ENCODE measurements around the gene STXBP6.

STXBP6 gene

GRCh38 chr14:24925771-24926374 lies 124.1 kb downstream of the STXBP6 start:
- Mint-ChIP-seq H3K27ac (no peak overlapping the region), H3K9me3 (no peaks in the 10 kb centered on the region), H3K27me3 (peaks cover 7% of the 10 kb centered on the region), H3K4me3 (no peak overlapping the region), H3K4me1 (no peaks in the 10 kb centered on the region), H3K36me3 (ENCODE audit: low read depth) (no peaks in the 10 kb centered on the region)
- DNase-seq: no peak
- ATAC-seq: no peak

DNA sequence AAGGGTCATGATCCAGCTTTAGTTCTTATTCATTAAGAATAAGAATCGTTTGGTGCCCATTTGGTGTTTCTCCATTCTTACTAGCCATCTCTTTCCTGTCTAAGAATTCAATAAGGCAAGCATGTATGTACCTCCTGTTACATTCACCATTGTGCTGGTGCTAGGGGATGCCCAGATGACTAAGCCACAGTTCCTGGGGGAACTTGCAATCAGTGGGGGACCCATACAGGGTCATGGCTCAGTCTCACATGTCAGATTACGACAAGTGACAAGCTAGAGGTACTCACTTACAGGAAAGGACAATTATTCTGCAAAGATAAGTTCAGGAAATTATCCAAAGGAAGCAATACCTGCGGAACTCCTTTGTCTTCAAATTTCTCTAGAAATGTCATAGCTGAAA lies 125.4 kb downstream of the STXBP6 start:
- Mint-ChIP-seq H3K27ac (no peak overlapping the region), H3K4me3 (no peak overlapping the region), H3K9me3 (no peaks in the 10 kb centered on the region), H3K36me3 (ENCODE audit: low read depth) (no peaks in the 10 kb centered on the region), H3K4me1 (no peaks in the 10 kb centered on the region), H3K27me3 (peaks cover 7% of the 10 kb centered on the region)
- DNase-seq (no peak), ATAC-seq (no peak)

DNA sequence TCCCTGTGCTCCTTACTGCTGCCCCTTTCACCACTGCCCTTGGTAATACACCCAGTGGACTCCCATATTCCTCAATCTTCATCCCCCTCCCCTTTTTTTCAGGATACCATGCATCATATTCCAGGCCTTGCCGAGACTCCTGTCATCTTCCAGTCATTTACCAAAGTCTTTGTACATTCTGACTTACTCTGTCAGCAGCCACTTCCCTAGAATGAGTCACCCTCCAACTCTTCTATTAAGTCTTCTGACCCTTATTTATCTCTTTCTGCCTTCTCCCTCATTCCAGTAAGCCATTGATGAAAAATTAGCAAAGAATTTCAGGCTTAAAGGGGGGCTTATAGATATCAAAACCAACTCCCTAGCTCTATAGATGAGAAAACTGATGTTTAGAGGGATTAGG lies 128.0 kb downstream of the STXBP6 start:
- DNase-seq (no peak), ATAC-seq (no peak)
- H3K36me3 Mint-ChIP-seq (ENCODE audit: low read depth): no peaks in the 10 kb centered on the region
- peaks cover 7% of the 10 kb centered on the region for H3K27me3 Mint-ChIP-seq
- no peak overlapping the region for H3K27ac Mint-ChIP-seq
- no peak overlapping the region for H3K4me3 Mint-ChIP-seq
- no peaks in the 10 kb centered on the region for H3K9me3 Mint-ChIP-seq
- H3K4me1 Mint-ChIP-seq: no peaks in the 10 kb centered on the region

DNA sequence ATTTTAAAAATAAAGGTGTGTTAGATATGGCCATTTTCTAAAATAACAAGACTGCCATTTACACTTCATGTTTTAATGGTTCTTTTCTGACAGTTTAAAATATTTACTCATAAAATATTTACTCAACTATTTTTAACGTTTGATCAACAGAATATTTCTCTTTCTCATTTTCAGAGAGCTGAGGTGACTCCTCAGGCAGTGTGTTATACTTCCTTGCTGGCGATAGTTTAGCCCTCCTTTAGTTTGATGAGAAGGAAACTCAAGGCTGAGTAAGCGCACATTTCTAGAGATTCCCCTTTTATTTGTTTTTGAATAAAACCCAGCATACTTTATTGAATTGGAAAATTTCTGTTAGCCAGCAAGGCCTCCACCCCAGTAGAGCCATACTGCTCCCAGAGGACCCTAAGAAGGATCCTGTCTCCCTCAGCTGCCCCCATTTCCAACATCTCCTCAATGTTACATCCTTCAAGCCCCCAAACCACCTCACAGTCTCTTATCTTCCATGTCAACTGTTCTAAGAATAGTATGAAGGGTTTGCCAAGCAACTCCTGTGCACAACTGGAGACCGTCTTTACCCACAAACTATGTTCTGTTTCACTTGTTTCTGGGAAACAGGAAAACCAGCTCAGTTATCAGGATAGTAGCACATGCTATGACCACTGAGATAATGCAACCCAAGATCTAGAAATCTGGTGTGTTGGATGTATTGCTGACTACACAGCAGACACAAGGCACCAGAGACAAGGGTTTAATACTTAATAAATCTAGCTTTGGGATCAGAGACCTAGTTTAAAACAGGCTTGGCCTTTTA lies 129.5 kb downstream of the STXBP6 start:
- Mint-ChIP-seq H3K27me3 (peaks cover 5% of the 10 kb centered on the region), H3K4me1 (no peaks in the 10 kb centered on the region), H3K36me3 (ENCODE audit: low read depth) (no peaks in the 10 kb centered on the region), H3K4me3 (no peak overlapping the region), H3K9me3 (no peaks in the 10 kb centered on the region), H3K27ac (no peak overlapping the region)
- DNase-seq (no peak), ATAC-seq (no peak)

GRCh38 chr14:24918822-24919221 lies 131.1 kb downstream of the STXBP6 start:
- DNase-seq (no peak), ATAC-seq (no peak)
- Mint-ChIP-seq H3K9me3 (no peaks in the 10 kb centered on the region), H3K4me3 (no peak overlapping the region), H3K27me3 (peaks cover 5% of the 10 kb centered on the region), H3K27ac (no peak overlapping the region), H3K4me1 (no peaks in the 10 kb centered on the region), H3K36me3 (ENCODE audit: low read depth) (no peaks in the 10 kb centered on the region)

- no peaks in the 10 kb centered on the region for H3K36me3 Mint-ChIP-seq (ENCODE audit: low read depth)
- no peak for ATAC-seq
- no peak overlapping the region for H3K4me3 Mint-ChIP-seq
Observed at GRCh38 chr14:24915958-24916595, 133.9 kb downstream of the STXBP6 start.

GRCh38 chr14:24915403-24915921 lies 134.5 kb downstream of the STXBP6 start:
- Mint-ChIP-seq H3K27me3 (peaks cover 5% of the 10 kb centered on the region), H3K4me1 (no peaks in the 10 kb centered on the region), H3K27ac (no peak overlapping the region), H3K36me3 (ENCODE audit: low read depth) (no peaks in the 10 kb centered on the region), H3K4me3 (no peak overlapping the region), H3K9me3 (no peaks in the 10 kb centered on the region)
- DNase-seq (no peak), ATAC-seq (no peak)

More at GRCh38 chr14:24915958-24916595, 133.9 kb downstream of the STXBP6 start:
- Mint-ChIP-seq H3K27me3 (peaks cover 3% of the 10 kb centered on the region), H3K27ac (no peak overlapping the region), H3K9me3 (no peaks in the 10 kb centered on the region), H3K4me1 (no peaks in the 10 kb centered on the region)
- no peak for DNase-seq

- no peaks in the 10 kb centered on the region for H3K4me1 Mint-ChIP-seq
- peaks cover 6% of the 10 kb centered on the region for H3K27me3 Mint-ChIP-seq
- DNase-seq (no peak), ATAC-seq (no peak)
- H3K36me3 Mint-ChIP-seq (ENCODE audit: low read depth): no peaks in the 10 kb centered on the region
- H3K9me3 Mint-ChIP-seq: no peaks in the 10 kb centered on the region
- no peak overlapping the region for H3K4me3 Mint-ChIP-seq
- H3K27ac Mint-ChIP-seq: no peak overlapping the region
Observed at GRCh38 chr14:24913746-24914145, 136.2 kb downstream of the STXBP6 start.

DNA sequence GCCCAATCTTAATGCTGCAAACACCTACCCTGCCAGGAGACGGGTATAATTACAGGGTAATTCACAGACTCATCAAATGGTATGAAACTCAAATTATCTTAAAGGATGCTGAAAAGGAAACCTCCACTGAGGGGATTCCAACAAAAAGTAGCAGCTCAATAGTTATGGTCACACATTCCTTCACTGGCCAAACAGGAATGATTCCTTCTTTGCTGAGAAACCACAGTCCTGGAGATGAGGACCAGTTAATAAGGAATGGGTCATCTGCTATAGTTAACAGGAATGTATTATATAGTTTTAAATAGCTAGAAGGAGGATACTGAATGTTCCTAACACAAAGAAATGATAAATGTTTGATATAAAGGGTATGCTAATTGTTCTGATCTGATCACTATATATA lies 136.9 kb downstream of the STXBP6 start:
- ATAC-seq (no peak), DNase-seq (no peak)
- Mint-ChIP-seq H3K27ac (no peak overlapping the region), H3K27me3 (peaks cover 6% of the 10 kb centered on the region), H3K4me3 (no peak overlapping the region), H3K9me3 (no peaks in the 10 kb centered on the region), H3K36me3 (ENCODE audit: low read depth) (no peaks in the 10 kb centered on the region), H3K4me1 (no peaks in the 10 kb centered on the region)

- Mint-ChIP-seq H3K36me3 (ENCODE audit: low read depth) (no peaks in the 10 kb centered on the region), H3K27ac (no peak overlapping the region), H3K9me3 (no peaks in the 10 kb centered on the region), H3K4me3 (no peak overlapping the region), H3K4me1 (no peaks in the 10 kb centered on the region), H3K27me3 (peaks cover 7% of the 10 kb centered on the region)
- ATAC-seq (no peak), DNase-seq (no peak)
Observed at GRCh38 chr14:24911324-24912109, 138.4 kb downstream of the STXBP6 start.

- Mint-ChIP-seq H3K9me3 (no peaks in the 10 kb centered on the region), H3K27ac (no peak overlapping the region), H3K4me1 (no peaks in the 10 kb centered on the region), H3K4me3 (no peak overlapping the region), H3K36me3 (ENCODE audit: low read depth) (no peaks in the 10 kb centered on the region), H3K27me3 (peaks cover 7% of the 10 kb centered on the region)
- ATAC-seq (no peak), DNase-seq (no peak)
Observed at GRCh38 chr14:24910408-24910986, 139.4 kb downstream of the STXBP6 start.

DNA sequence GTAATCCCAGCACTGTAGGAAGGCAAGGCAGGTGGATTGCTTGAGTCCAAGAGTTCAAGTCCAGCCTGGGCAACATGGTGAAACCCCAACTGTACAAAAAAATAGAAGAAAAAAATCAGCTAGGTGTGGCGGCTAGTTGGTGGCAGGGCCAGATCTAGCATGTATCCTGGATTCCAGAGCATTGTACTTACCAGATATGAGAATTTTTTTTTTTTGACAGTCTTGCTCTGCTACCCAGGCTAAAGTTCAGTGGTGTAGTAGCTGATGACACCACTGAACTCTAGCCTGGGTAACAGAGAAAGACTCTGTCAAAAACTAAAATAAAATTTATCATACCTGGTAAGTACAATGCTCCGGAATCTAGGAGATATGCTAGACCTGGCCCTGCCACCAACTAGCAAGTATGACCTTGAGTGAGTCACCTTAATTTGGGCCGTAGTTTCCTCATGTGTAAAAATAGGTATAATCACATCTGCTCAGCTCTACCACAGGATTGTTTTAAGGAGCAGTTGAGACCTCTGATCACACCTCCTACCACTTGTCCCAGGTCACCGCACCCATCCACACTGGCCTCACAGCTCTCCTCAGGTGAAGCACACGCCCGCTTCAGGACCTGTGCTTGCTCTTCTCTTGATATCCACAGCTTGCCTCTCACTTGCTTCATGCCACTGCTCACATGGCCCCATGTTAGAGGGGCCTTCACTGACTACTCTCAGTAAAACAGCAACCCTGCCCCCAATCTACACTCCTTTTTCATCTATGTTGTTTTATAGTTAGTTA lies 140.2 kb downstream of the STXBP6 start:
- no peaks in the 10 kb centered on the region for H3K36me3 Mint-ChIP-seq (ENCODE audit: low read depth)
- H3K4me1 Mint-ChIP-seq: no peaks in the 10 kb centered on the region
- H3K27me3 Mint-ChIP-seq: peaks cover 7% of the 10 kb centered on the region
- no peak for DNase-seq
- ATAC-seq: no peak
- H3K4me3 Mint-ChIP-seq: no peak overlapping the region
- H3K9me3 Mint-ChIP-seq: no peaks in the 10 kb centered on the region
- H3K27ac Mint-ChIP-seq: no peak overlapping the region

DNA sequence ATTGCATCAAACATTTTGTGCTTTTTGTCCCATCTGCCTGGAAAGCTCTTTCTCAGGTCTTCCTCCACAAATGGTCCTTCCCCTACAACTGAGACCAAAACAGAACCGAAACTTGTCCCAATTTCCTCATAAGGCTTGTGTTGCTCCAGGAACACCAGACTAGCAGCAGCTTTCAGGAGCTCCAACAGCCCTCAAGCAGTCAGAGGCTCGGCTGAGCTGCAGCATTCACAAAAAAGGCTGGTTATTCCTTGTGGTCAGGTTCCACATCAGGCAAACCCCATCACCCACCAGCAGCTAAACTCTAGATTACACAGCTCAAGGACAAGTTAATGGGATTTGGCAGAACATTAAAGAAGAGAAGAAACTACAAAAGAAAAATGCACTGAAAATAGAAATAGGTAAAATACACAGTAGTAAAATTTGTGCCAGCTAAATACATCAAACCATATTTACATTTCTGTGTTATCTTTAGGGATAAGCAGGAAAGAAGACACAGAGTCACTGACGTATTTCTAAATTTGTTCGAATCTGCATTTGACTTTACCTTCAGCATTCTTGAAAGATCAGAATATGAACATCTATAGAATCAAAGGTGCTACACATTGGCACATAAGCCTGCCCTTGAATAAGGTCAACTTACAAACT lies 141.2 kb downstream of the STXBP6 start:
- no peaks in the 10 kb centered on the region for H3K4me1 Mint-ChIP-seq
- no peak overlapping the region for H3K4me3 Mint-ChIP-seq
- DNase-seq: no peak
- no peak for ATAC-seq
- H3K9me3 Mint-ChIP-seq: no peaks in the 10 kb centered on the region
- no peak overlapping the region for H3K27ac Mint-ChIP-seq
- no peaks in the 10 kb centered on the region for H3K36me3 Mint-ChIP-seq (ENCODE audit: low read depth)
- H3K27me3 Mint-ChIP-seq: peaks cover 7% of the 10 kb centered on the region

All from activated naive CD8-positive, alpha-beta T cell treated with anti-CD3 and anti-CD28 coated beads, Interleukin-2, amount 50 U/mL, for 24 hours (primary cell).